PFSK-1 (cell line): Measurements from ENCODE around the gene MYOM3.

ENCODE experiments used
- POLR2AphosphoS5 ChIP-seq: IDR thresholded peaks from 2 replicates; pipeline ENCODE4 v1.6.1; 2012; ENCODE audit warnings: low read depth, mild to moderate bottlenecking, control low read depth, low read length, moderate library complexity
- REST ChIP-seq, 2 experiments: IDR thresholded peaks; 2 replicates each; pipeline versions ENCODE4 v1.6.1 to v1.8.0; 2011 to 2012; ENCODE audit warnings: low read depth in 2 of 2, low read length in 2 of 2, control low read depth in 1 of 2, inconsistent platforms in 1 of 2, mild to moderate bottlenecking in 1 of 2, moderate library complexity in 1 of 2; ENCODE audit not compliant: insufficient read depth in 1 of 2

- TF ChIP-seq POLR2AphosphoS5 = no peak
- TF ChIP-seq REST (IDR thresholded peaks at IDR 0.05; ENCODE audit: insufficient read depth in 1 of 2, low read depth in 2 of 2, low read length in 2 of 2) = no peak
Measured at GRCh38 chr1:24043345-24044032, 68.4 kb downstream of the MYOM3 start.
